HTR-8/SVneo (cell line): Measurements from ENCODE around the gene PDSS2.
"Not testable (repeated sequence)": the region's sequence is repeated elsewhere in the genome, so short reads cannot be mapped to it uniquely, and the experiment has no call there.

ENCODE experiments used
- DNase-seq: peaks from one replicate; pipeline ENCODE4 v3.0.0; 2011; ENCODE audit warnings: low spot score, mixed read lengths; ENCODE audit not compliant: insufficient read length
- FAIRE-seq: peaks from 2 replicates; lab custom pipeline; 2011; peaks lifted over from hg19 to GRCh38; lab: Jason Lieb, UNC

PDSS2 gene

GRCh38 chr6:107198631-107199416, 260.5 kb downstream of the PDSS2 start:
- FAIRE-seq: no peak
- no peak for DNase-seq

DNA sequence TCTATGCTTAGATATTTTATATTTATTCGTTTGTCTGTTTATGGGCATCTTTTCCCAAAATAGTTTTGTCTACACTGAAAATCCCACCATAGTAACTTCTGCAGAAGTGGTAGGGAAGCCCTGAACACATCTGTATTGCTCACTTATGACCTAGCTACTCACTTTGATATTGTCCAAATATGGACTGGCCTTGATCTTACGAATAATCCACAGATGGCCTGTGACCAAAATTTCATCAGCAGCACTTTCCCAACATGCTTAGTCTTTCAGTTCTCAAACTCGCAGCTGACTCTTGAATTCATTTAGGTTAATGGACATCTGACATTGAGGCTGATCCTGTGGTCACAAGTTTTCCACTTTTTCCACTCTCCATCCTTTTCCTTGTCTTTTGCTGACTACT, 263.2 kb downstream of the PDSS2 start:
- no peak for FAIRE-seq

GRCh38 chr6:107194723-107195122, 264.6 kb downstream of the PDSS2 start:
- not testable (repeated sequence) for FAIRE-seq, DNase-seq

More for the DNA sequence above, 263.2 kb downstream of the PDSS2 start:
- no peak for DNase-seq

- no peak for FAIRE-seq
- DNase-seq: no peak
Observed at GRCh38 chr6:107192830-107193229, 266.5 kb downstream of the PDSS2 start.

- FAIRE-seq (no peak), DNase-seq (no peak)
Observed at GRCh38 chr6:107187630-107188029, 271.7 kb downstream of the PDSS2 start.

DNA sequence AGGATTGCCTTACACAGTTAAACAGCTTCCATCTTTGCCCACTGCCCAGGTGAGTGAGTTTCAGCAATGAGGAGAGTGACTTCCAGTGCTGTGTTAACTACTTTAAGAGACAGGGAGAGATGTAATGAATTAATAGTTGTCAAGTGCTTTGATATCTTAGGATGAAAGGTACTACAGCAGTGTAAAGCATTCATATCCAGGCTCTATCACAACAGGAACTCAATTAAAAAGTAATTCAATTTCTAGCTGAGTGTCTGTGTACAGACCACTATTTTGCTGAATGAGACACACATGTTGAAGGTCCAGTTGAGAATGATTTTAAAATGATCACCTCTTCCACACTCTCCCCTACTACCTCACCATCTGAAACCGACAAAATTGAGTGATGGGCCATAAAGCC, 273.3 kb downstream of the PDSS2 start:
- FAIRE-seq: no peak
- DNase-seq: no peak

- FAIRE-seq (no peak), DNase-seq (peak; percentile 9)
Observed at GRCh38 chr6:107185391-107185970, 273.9 kb downstream of the PDSS2 start.

GRCh38 chr6:107184435-107184834, 274.9 kb downstream of the PDSS2 start:
- FAIRE-seq: no peak
- no peak for DNase-seq

- DNase-seq (no peak), FAIRE-seq (no peak)
Observed at GRCh38 chr6:107180099-107180498, 279.3 kb downstream of the PDSS2 start.

DNA sequence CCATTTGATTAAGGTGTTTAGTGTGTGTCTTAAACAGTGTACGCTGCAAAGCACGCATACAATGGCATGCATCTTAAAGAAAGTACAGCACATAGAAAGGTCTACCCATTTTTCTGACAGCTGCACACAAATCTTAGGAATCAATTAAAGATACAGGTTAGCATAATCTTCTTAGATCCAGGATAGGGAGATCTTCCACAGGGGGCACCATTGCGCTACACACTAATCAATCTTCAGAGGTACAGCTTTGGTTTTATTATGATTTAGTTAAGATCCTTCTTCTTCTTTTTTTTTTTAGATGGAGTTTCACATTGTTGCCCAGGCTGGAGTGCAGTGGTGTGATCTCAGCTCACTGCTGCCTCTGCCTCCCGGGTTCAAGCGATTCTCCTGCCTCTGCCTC, 280.4 kb downstream of the PDSS2 start:
- FAIRE-seq: no peak
- DNase-seq: no peak

GRCh38 chr6:107173779-107174178, 285.6 kb downstream of the PDSS2 start:
- FAIRE-seq (no peak), DNase-seq (no peak)

- DNase-seq (no peak), FAIRE-seq (no peak)
Observed at GRCh38 chr6:107171513-107171912, 287.9 kb downstream of the PDSS2 start.

DNA sequence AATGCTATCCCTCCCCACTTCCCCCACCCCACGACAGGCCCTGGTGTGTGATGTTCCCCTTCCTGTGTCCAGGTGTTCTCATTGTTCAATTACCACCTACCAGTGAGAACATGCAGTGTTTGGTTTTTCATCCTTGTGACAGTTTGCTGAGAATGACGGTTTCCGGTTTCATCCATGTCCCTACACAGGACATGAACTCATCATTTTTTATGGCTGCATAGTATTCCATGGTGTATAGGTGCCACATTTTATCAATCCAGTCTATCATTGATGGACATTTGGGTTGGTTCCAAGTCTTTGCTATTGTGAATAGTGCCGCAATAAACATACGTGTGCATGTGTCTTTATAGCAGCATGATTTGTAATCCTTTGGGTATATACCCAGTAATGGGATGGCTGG, 295.1 kb downstream of the PDSS2 start:
- not testable (repeated sequence) for FAIRE-seq, DNase-seq

DNA sequence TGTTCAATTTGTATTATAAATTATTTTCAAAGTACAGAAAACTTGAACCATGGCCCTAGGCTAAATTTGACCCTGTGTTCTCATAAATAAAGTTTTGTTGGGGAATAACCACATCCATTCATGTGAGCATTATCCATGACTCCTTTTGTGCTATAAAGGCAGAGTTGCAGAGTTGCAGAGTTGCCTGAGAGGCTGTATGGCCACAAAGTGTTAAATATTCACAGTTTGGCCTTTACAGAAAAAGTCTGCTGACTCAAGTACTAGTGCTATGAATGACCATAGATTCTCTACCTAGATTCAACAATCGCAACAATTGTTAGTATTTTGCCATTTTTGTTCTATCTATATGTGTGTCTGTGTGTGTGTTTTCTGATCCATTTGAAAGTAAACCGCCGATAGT, 297.8 kb downstream of the PDSS2 start:
- no peak for DNase-seq
- FAIRE-seq: no peak

GRCh38 chr6:107156617-107157016, 302.7 kb downstream of the PDSS2 start:
- no peak for DNase-seq
- no peak for FAIRE-seq

DNA sequence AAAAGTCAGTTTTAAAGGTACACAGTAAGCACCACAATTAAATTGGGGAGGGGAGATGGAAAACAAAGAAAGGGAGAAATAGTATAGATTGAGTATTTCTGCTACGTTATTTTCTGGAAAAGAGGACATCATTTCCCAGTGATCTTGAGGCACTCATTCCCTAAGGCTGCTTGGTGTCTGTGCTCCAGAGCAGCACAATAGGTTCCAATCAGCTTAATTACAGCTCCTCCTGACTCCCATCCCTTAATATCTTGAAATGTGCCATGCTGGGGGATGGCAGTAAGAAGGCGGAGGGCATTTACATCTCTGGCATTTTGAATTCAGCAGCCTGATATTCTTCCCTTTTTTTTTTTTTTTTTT, 304.6 kb downstream of the PDSS2 start:
- no peak for DNase-seq
- no peak for FAIRE-seq

DNA sequence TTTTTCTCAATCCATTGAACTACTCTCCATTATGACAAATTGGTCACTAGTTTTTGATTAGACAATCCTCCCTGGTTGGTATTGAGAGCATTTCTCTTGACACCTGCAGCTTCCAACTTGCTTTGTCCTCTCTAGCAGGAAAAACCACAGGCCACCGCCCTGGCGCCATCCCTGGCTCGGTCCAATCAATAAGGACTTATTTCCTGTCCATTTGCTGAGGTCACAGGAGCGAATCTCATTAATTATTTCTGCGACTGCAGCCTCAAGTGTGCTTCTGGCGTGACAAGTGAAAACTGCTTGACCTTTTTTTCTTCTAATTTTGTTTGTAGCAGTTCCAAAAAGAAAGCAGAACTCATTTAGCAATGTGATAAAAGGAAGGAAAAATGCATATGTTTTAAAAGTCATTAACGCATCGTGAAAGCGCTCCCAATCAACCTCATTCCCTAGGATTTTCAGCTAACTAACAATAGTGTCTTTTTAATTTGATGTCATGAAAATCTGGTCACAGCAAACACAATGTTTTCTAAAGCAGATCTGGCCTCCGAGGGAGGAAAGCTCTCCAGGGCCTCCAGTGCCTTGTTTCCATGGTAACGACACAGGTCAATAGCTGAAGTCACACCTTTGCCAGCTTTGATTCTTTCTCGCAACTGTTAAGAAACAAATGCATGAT, 305.1 kb downstream of the PDSS2 start:
- DNase-seq (no peak), FAIRE-seq (no peak)

- no peak for DNase-seq
- FAIRE-seq: no peak
Observed at GRCh38 chr6:107152638-107153430, 306.5 kb downstream of the PDSS2 start.

DNA sequence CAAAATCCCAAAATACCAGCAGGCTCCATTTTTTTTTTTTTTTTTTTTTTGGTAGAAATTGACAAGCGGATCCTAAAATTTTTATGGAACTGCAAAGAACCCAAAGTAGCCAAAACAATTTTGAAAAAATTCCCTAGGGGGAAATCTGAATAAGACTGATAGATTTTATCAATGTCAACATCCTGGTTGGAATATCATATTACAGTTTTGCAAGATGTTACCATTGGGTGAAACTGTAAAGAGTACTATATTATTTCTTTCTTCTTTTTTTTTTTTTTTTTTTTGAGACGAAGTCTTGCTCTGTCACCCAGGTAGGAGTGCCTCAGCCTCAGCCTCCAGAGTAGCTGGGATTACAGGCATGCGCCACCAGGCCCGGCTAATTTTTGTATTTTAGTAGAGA, 314.7 kb downstream of the PDSS2 start:
- no peak for FAIRE-seq
- no peak for DNase-seq

- DNase-seq (no peak), FAIRE-seq (no peak)
Observed at GRCh38 chr6:107144014-107144413, 315.4 kb downstream of the PDSS2 start.

GRCh38 chr6:107140581-107140980, 318.8 kb downstream of the PDSS2 start:
- no peak for FAIRE-seq
- DNase-seq: no peak
